Parathyroid adenoma (tissue), 2 donors: ENCODE data around the gene SPACA4.

Experiments used
- H2AFZ ChIP-seq: fragments of 300-600 bp; sonication (generic); one replicate; pipeline ENCODE4 v1.7.0; 2017; ENCODE audit warnings: antibody characterized with exemption, mild to moderate bottlenecking
- H3K27ac ChIP-seq: fragments of 300-600 bp; sonication (generic); one replicate; pipeline ENCODE4 v1.7.0; 2017
- H3K27me3 ChIP-seq: fragments of 300-600 bp; sonication (generic); one replicate; pipeline ENCODE4 v1.7.0; 2017; ENCODE audit warnings: low read length; ENCODE audit not compliant: control insufficient read depth, insufficient read depth
- H3K36me3 ChIP-seq: fragments of 300-600 bp; sonication (generic); one replicate; pipeline ENCODE4 v1.7.0; 2017; ENCODE audit warnings: low read length; ENCODE audit not compliant: control insufficient read depth, insufficient read depth
- H3K4me1 ChIP-seq: fragments of 300-600 bp; sonication (generic); one replicate; pipeline ENCODE4 v1.7.0; 2017; ENCODE audit warnings: control low read depth
- H3K4me2 ChIP-seq: fragments of 300-600 bp; sonication (generic); one replicate; pipeline ENCODE4 v1.7.0; 2017; ENCODE audit warnings: low read length
- H3K4me3 ChIP-seq: fragments of 300-600 bp; sonication (generic); one replicate; pipeline ENCODE4 v1.7.0; 2017; ENCODE audit warnings: low read depth, low read length
- H3K79me2 ChIP-seq: fragments of 300-600 bp; sonication (generic); one replicate; pipeline ENCODE4 v1.7.0; 2017; ENCODE audit warnings: control low read depth
- H3K9ac ChIP-seq: fragments of 300-600 bp; sonication (generic); one replicate; pipeline ENCODE4 v1.7.0; 2017; ENCODE audit warnings: mild to moderate bottlenecking
- H3K9me3 ChIP-seq: fragments of 300-600 bp; sonication (generic); one replicate; pipeline ENCODE4 v1.7.0; 2017; ENCODE audit warnings: low read length; ENCODE audit not compliant: control insufficient read depth
- CTCF ChIP-seq: fragments of 300-600 bp; sonication (generic); IDR thresholded peaks from one replicate; pipeline ENCODE4 v1.7.0; 2017; ENCODE audit warnings: antibody characterized with exemption, mild to moderate bottlenecking
- donor health status: primary hyperparathyroidism.

Gene SPACA4

GRCh38 chr19:48642862-48643261, 36.3 kb downstream of the SPACA4 start:
- Histone ChIP-seq H3K27me3 (no peaks in the 10 kb centered on the region), H3K9ac (no peak overlapping the region), H3K9me3 (no peaks in the 10 kb centered on the region), H3K79me2 (peaks cover 3% of the 10 kb centered on the region), H3K27ac (no peak overlapping the region), H3K4me3 (no peak overlapping the region), H2AFZ (no peak overlapping the region), H3K36me3 (no peaks in the 10 kb centered on the region), H3K4me2 (no peak overlapping the region), H3K4me1 (peaks cover 10% of the 10 kb centered on the region)
- TF ChIP-seq CTCF = no peak

GRCh38 chr19:48644355-48644754, 37.8 kb downstream of the SPACA4 start:
- Histone ChIP-seq H3K79me2 (peaks cover 3% of the 10 kb centered on the region), H3K4me1 (peaks cover 5% of the 10 kb centered on the region), H3K27ac (peak overlapping the region; percentile 92), H3K9ac (no peak overlapping the region), H3K36me3 (no peaks in the 10 kb centered on the region), H3K27me3 (no peaks in the 10 kb centered on the region), H3K4me2 (peak overlapping the region; percentile 99), H3K9me3 (no peaks in the 10 kb centered on the region), H3K4me3 (peak overlapping the region; percentile 92), H2AFZ (peak overlapping the region; percentile 98)
- TF ChIP-seq CTCF = no peak

- Histone ChIP-seq H3K9me3 (no peaks in the 10 kb centered on the region), H2AFZ (peak overlapping the region; percentile 98), H3K4me3 (peak overlapping the region; percentile 92), H3K79me2 (peaks cover 3% of the 10 kb centered on the region), H3K4me2 (peak overlapping the region; percentile 99), H3K27ac (peak overlapping the region; percentile 92), H3K36me3 (no peaks in the 10 kb centered on the region), H3K9ac (peak overlapping the region; percentile 70), H3K4me1 (peaks cover 7% of the 10 kb centered on the region), H3K27me3 (no peaks in the 10 kb centered on the region)
- TF ChIP-seq CTCF = no peak
These were observed 38.5 kb downstream of the SPACA4 start for GRCh38 chr19:48644839-48645619.

- Histone ChIP-seq H3K4me3 (peak overlapping the region; percentile 92), H3K9me3 (no peaks in the 10 kb centered on the region), H3K4me2 (peak overlapping the region; percentile 99), H3K27me3 (no peaks in the 10 kb centered on the region), H3K36me3 (no peaks in the 10 kb centered on the region), H3K4me1 (peaks cover 7% of the 10 kb centered on the region), H2AFZ (peak overlapping the region; percentile 98), H3K9ac (peak overlapping the region; percentile 70), H3K79me2 (peaks cover 3% of the 10 kb centered on the region), H3K27ac (peak overlapping the region; percentile 92)
- no peak for TF ChIP-seq CTCF
These were observed 39.1 kb downstream of the SPACA4 start for GRCh38 chr19:48645620-48646000.
